ENCODE results near the gene SNX18.

SNX18 gene

DNA sequence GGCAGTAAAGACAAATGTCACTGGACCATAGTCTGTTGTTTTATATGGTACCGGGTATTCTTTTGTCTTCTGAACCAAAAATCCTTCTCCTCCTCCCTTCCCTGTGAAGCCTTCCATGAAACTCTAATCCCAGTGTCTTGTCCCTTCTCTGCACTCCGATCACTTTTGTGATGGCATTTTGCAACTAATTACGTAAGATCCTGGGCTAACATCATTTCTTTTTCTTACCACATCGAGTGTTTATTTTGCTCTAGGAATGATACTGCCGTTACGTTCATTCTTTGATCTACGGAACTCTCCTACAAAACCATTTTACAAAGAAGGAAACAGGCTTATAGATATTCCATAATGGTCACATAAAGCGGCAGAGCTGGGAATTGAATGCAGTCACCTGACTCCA, 33.7 kb downstream of the SNX18 start:
- Histone ChIP-seq H3K9ac (ENCODE audit: low read depth, low read length, poor library complexity, severe bottlenecking) (no peak overlapping the region), H2AFZ (ENCODE audit: low read length) (no peak overlapping the region), H3K4me1 (ENCODE audit: insufficient read depth, low read length, poor library complexity, severe bottlenecking) (no peaks in the 10 kb centered on the region), H3K4me3 (ENCODE audit: low read length, poor library complexity, severe bottlenecking) (no peak overlapping the region), H3K9me2 (replicated peaks; ENCODE audit: low read depth, low read length) (no peaks in the 10 kb centered on the region), H4K20me1 (ENCODE audit: insufficient read depth, low read length, poor library complexity, severe bottlenecking) (no peaks in the 10 kb centered on the region), H3K27me3 (ENCODE audit: insufficient read depth, low read length, poor library complexity, severe bottlenecking) (no peaks in the 10 kb centered on the region), H3K4me2 (ENCODE audit: low read depth, low read length, poor library complexity, severe bottlenecking) (no peak overlapping the region), H3K79me2 (ENCODE audit: insufficient read depth, low read length) (no peaks in the 10 kb centered on the region), H3F3A (ENCODE audit: low read depth) (no peaks in the 10 kb centered on the region), H3K36me3 (ENCODE audit: insufficient read depth, low read length) (no peaks in the 10 kb centered on the region), H3K9me3 (ENCODE audit: insufficient read depth, low read depth, low read length) (no peaks in the 10 kb centered on the region)
- no peak for TF ChIP-seq EZH2phosphoT487 (IDR thresholded peaks at IDR 0.05; ENCODE audit: borderline replicate concordance)
- TF ChIP-seq, protein P1, sequence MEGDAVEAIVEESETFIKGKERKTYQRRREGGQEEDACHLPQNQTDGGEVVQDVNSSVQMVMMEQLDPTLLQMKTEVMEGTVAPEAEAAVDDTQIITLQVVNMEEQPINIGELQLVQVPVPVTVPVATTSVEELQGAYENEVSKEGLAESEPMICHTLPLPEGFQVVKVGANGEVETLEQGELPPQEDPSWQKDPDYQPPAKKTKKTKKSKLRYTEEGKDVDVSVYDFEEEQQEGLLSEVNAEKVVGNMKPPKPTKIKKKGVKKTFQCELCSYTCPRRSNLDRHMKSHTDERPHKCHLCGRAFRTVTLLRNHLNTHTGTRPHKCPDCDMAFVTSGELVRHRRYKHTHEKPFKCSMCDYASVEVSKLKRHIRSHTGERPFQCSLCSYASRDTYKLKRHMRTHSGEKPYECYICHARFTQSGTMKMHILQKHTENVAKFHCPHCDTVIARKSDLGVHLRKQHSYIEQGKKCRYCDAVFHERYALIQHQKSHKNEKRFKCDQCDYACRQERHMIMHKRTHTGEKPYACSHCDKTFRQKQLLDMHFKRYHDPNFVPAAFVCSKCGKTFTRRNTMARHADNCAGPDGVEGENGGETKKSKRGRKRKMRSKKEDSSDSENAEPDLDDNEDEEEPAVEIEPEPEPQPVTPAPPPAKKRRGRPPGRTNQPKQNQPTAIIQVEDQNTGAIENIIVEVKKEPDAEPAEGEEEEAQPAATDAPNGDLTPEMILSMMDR (conservative IDR thresholded peaks at IDR 0.05; ENCODE audit: low read length), result no peak

DNA sequence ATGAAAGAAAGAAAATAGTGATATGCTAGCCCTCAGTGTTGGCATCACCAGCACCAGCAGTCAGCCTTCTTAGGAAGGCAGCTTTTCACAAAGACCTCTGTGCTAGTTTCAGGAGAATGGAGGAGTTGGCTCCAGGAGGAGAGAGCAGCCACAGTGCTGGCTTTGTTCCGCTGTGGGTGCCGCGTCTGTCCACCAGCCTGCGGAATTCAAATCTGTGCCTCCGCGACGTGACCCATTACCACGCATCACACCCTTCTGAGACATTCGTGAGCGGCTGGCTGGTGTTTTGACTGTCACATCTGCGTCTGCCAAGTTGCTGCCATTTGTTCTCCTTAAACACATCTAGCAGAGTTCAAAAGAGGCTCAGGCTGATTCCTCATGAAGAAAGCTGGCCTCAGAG, 34.4 kb downstream of the SNX18 start:
- H3K4me1 ChIP-seq (ENCODE audit: insufficient read depth, low read length, poor library complexity, severe bottlenecking), result no peaks in the 10 kb centered on the region
- no peaks in the 10 kb centered on the region for H3K9me3 ChIP-seq (ENCODE audit: insufficient read depth, low read depth, low read length)
- H3K9ac ChIP-seq (ENCODE audit: low read depth, low read length, poor library complexity, severe bottlenecking), result no peak overlapping the region
- H3K4me2 ChIP-seq (ENCODE audit: low read depth, low read length, poor library complexity, severe bottlenecking), result no peak overlapping the region
- no peaks in the 10 kb centered on the region for H3K27me3 ChIP-seq (ENCODE audit: insufficient read depth, low read length, poor library complexity, severe bottlenecking)
- H3K9me2 ChIP-seq (replicated peaks; ENCODE audit: low read depth, low read length), result no peaks in the 10 kb centered on the region
- no peak for TF ChIP-seq EZH2phosphoT487 (IDR thresholded peaks at IDR 0.05; ENCODE audit: borderline replicate concordance)
- TF ChIP-seq, protein P1 (conservative IDR thresholded peaks at IDR 0.05; ENCODE audit: low read length), result no peak
- no peak overlapping the region for H3K4me3 ChIP-seq (ENCODE audit: low read length, poor library complexity, severe bottlenecking)
- no peak overlapping the region for H2AFZ ChIP-seq (ENCODE audit: low read length)
- no peaks in the 10 kb centered on the region for H3K79me2 ChIP-seq (ENCODE audit: insufficient read depth, low read length)
- H3K36me3 ChIP-seq (ENCODE audit: insufficient read depth, low read length), result no peaks in the 10 kb centered on the region
- no peaks in the 10 kb centered on the region for H4K20me1 ChIP-seq (ENCODE audit: insufficient read depth, low read length, poor library complexity, severe bottlenecking)
- no peaks in the 10 kb centered on the region for H3F3A ChIP-seq (ENCODE audit: low read depth)

DNA sequence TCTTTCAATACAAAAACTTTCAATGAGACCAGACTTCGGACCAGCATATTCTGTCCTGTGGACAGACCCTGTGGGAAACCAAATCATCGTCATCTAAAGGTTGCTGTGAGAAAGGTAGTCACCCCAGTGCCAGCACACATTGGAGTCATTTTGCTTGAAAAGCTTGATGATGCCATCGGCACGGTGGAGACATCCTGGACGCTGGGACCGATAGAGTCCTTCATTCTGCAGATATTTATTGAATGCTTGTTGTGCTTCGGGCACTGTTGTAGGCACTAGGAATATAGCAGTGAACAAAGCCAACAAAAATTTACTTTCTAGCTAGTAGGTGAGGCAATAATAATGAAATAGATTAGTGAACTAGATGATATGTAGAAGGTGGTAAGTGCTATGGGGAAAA, 34.9 kb downstream of the SNX18 start:
- Histone ChIP-seq H4K20me1 (ENCODE audit: insufficient read depth, low read length, poor library complexity, severe bottlenecking) (no peaks in the 10 kb centered on the region), H3K9me2 (replicated peaks; ENCODE audit: low read depth, low read length) (no peaks in the 10 kb centered on the region), H3K4me1 (ENCODE audit: insufficient read depth, low read length, poor library complexity, severe bottlenecking) (no peaks in the 10 kb centered on the region), H3K36me3 (ENCODE audit: insufficient read depth, low read length) (no peaks in the 10 kb centered on the region), H3K9me3 (ENCODE audit: insufficient read depth, low read depth, low read length) (no peaks in the 10 kb centered on the region), H3K9ac (ENCODE audit: low read depth, low read length, poor library complexity, severe bottlenecking) (no peak overlapping the region), H3K27me3 (ENCODE audit: insufficient read depth, low read length, poor library complexity, severe bottlenecking) (no peaks in the 10 kb centered on the region), H3K4me3 (ENCODE audit: low read length, poor library complexity, severe bottlenecking) (no peak overlapping the region), H2AFZ (ENCODE audit: low read length) (no peak overlapping the region), H3K79me2 (ENCODE audit: insufficient read depth, low read length) (no peaks in the 10 kb centered on the region), H3F3A (ENCODE audit: low read depth) (no peaks in the 10 kb centered on the region), H3K4me2 (ENCODE audit: low read depth, low read length, poor library complexity, severe bottlenecking) (no peak overlapping the region)
- TF ChIP-seq, protein P1 (conservative IDR thresholded peaks at IDR 0.05; ENCODE audit: low read length), result no peak
- TF ChIP-seq EZH2phosphoT487 (IDR thresholded peaks at IDR 0.05; ENCODE audit: borderline replicate concordance), result no peak

All from Loucy (cell line).